H9 (cell line): ENCODE data around the gene ZFYVE28. TPM values are rescaled to one million over a fixed set of nuclear protein-coding genes. Genes with fewer than 3 reads are reported as not detected.

ENCODE experiments used
- DNase-seq: peaks from one replicate; pipeline ENCODE4 v3.0.0-alpha.2; 2017
- H2AFZ ChIP-seq: one replicate; pipeline ENCODE4 v1.6.1; 2013; ENCODE audit warnings: mild to moderate bottlenecking, low read length, control low read depth, moderate library complexity
- H2AK5ac ChIP-seq: 2 replicates; pipeline ENCODE4 v1.6.1; 2013; ENCODE audit warnings: low read length, control low read depth, mixed read lengths; ENCODE audit not compliant: insufficient read length
- H2BK120ac ChIP-seq: one replicate; pipeline ENCODE4 v1.6.1; 2013; ENCODE audit warnings: low read depth, mild to moderate bottlenecking, low read length, control low read depth, inconsistent platforms; ENCODE audit not compliant: poor library complexity, severe bottlenecking
- H2BK12ac ChIP-seq: 2 replicates; pipeline ENCODE4 v1.6.1; 2013; ENCODE audit warnings: low read length, control low read depth, mixed read lengths, low read depth; ENCODE audit not compliant: insufficient read length
- H2BK15ac ChIP-seq: 2 replicates; pipeline ENCODE4 v1.6.1; 2013; ENCODE audit warnings: low read depth, low read length, control low read depth
- H2BK20ac ChIP-seq: one replicate; pipeline ENCODE4 v1.6.1; 2013; ENCODE audit warnings: low read depth, mild to moderate bottlenecking, low read length, control low read depth, inconsistent platforms; ENCODE audit not compliant: poor library complexity, severe bottlenecking
- H2BK5ac ChIP-seq: 2 replicates; pipeline ENCODE4 v1.6.1; 2013; ENCODE audit warnings: low read length, control low read depth, mixed read lengths; ENCODE audit not compliant: insufficient read length
- H3K14ac ChIP-seq: 2 replicates; pipeline ENCODE4 v1.6.1; 2013; ENCODE audit warnings: low read length, control low read depth; ENCODE audit not compliant: insufficient read depth
- H3K18ac ChIP-seq: 2 replicates; pipeline ENCODE4 v1.6.1; 2013; ENCODE audit warnings: low read depth, mild to moderate bottlenecking, mixed read lengths, low read length, control low read depth; ENCODE audit not compliant: insufficient read length
- H3K23ac ChIP-seq: 2 replicates; pipeline ENCODE4 v1.6.1; 2013; ENCODE audit warnings: low read length, control low read depth, mixed read lengths, low read depth; ENCODE audit not compliant: insufficient read length
- H3K23me2 ChIP-seq: 2 replicates; pipeline ENCODE4 v1.6.1; 2013; ENCODE audit warnings: low read depth, mild to moderate bottlenecking, mixed read lengths, low read length, control low read depth; ENCODE audit not compliant: insufficient read length, poor library complexity, severe bottlenecking
- H3K27ac ChIP-seq: 2 replicates; pipeline ENCODE4 v1.5.1; 2013; ENCODE audit warnings: low read length, control low read depth, mixed read lengths, low read depth; ENCODE audit not compliant: insufficient read length
- H3K27me3 ChIP-seq: 2 replicates; pipeline ENCODE4 v1.6.1; 2013; ENCODE audit warnings: low read length, control low read depth, inconsistent platforms; ENCODE audit not compliant: insufficient read depth
- H3K4ac ChIP-seq: 2 replicates; pipeline ENCODE4 v1.6.1; 2013; ENCODE audit warnings: low read depth, mild to moderate bottlenecking, control low read depth, inconsistent platforms, low read length, moderate library complexity
- H3K4me1 ChIP-seq: 2 replicates; pipeline ENCODE4 v1.6.1; 2013; ENCODE audit warnings: low read length, control low read depth, inconsistent platforms; ENCODE audit not compliant: insufficient read depth
- H3K4me2 ChIP-seq: 2 replicates; pipeline ENCODE4 v1.6.1; 2013; ENCODE audit warnings: low read length, control low read depth, mixed read lengths; ENCODE audit not compliant: insufficient read length, insufficient read depth
- H3K56ac ChIP-seq: 2 replicates; pipeline ENCODE4 v1.6.1; 2013; ENCODE audit warnings: low read depth, mild to moderate bottlenecking, mixed read lengths, low read length, control low read depth; ENCODE audit not compliant: insufficient read length
- H3K79me1 ChIP-seq: 2 replicates; pipeline ENCODE4 v1.6.1; 2013; ENCODE audit warnings: low read depth, mild to moderate bottlenecking, moderate library complexity, low read length, control low read depth, inconsistent platforms; ENCODE audit not compliant: insufficient read depth, poor library complexity, severe bottlenecking
- H3K79me2 ChIP-seq: 2 replicates; pipeline ENCODE4 v1.6.1; 2013; ENCODE audit warnings: low read length, control low read depth, inconsistent platforms; ENCODE audit not compliant: insufficient read depth
- H3K9ac ChIP-seq: 2 replicates; pipeline ENCODE4 v1.6.1; 2013; ENCODE audit warnings: low read length, control low read depth, mixed read lengths; ENCODE audit not compliant: insufficient read length; ENCODE audit errors: extremely low read depth
- H3K9me3 ChIP-seq: one replicate; pipeline ENCODE4 v1.6.1; 2013; ENCODE audit warnings: low read depth, low read length, inconsistent platforms; ENCODE audit not compliant: control insufficient read depth
- H3T11ph ChIP-seq: one replicate; pipeline ENCODE4 v1.6.1; 2013; ENCODE audit warnings: mild to moderate bottlenecking, low read length, control low read depth, inconsistent platforms
- H4K20me1 ChIP-seq: one replicate; pipeline ENCODE4 v1.6.1; 2013; ENCODE audit not compliant: control insufficient read depth, insufficient read length, insufficient read depth
- H4K5ac ChIP-seq: 2 replicates; pipeline ENCODE4 v1.6.1; 2013; ENCODE audit warnings: low read depth, mild to moderate bottlenecking, mixed read lengths, low read length, control low read depth; ENCODE audit not compliant: insufficient read length
- H4K8ac ChIP-seq: replicated peaks from 2 replicates; pipeline ENCODE4 v1.6.1; 2013; ENCODE audit warnings: low read length, control low read depth, mixed read lengths, low read depth; ENCODE audit not compliant: insufficient read length
- H4K91ac ChIP-seq: 2 replicates; pipeline ENCODE4 v1.6.1; 2013; ENCODE audit warnings: low read depth, mild to moderate bottlenecking, moderate library complexity, mixed read lengths, low read length, control low read depth; ENCODE audit not compliant: insufficient read length
- H3K27ac Mint-ChIP-seq, 3 experiments: 2 replicates in 2 of 3; 3 replicates in 1 of 3; pipeline ENCODE4 v1.8.0; 2020 to 2021; ENCODE audit warnings: mixed read lengths in 3 of 3, mild to moderate bottlenecking in 1 of 3, moderate library complexity in 1 of 3
- H3K27me3 Mint-ChIP-seq: 2 replicates; pipeline ENCODE4 v1.8.0; 2021; ENCODE audit warnings: low read depth, mild to moderate bottlenecking, moderate library complexity, mixed read lengths
- H3K36me3 Mint-ChIP-seq, 3 experiments: 2 replicates in 2 of 3; 3 replicates in 1 of 3; pipeline ENCODE4 v1.8.0; 2020 to 2021; ENCODE audit warnings: low read depth in 3 of 3, mixed read lengths in 3 of 3; ENCODE audit not compliant: insufficient read depth in 1 of 3
- H3K4me1 Mint-ChIP-seq, 2 experiments: 2 replicates each; pipeline ENCODE4 v1.8.0; 2020; ENCODE audit warnings: mixed read lengths in 2 of 2
- H3K4me3 Mint-ChIP-seq, 2 experiments: 2 replicates in 1 of 2; 3 replicates in 1 of 2; pipeline ENCODE4 v1.8.0; 2020 to 2021; ENCODE audit warnings: mild to moderate bottlenecking in 2 of 2, mixed read lengths in 2 of 2, moderate library complexity in 1 of 2
- H3K9me3 Mint-ChIP-seq, 2 experiments: 2 replicates in 1 of 2; 3 replicates in 1 of 2; pipeline ENCODE4 v1.8.0; 2020; ENCODE audit warnings: mild to moderate bottlenecking in 2 of 2, mixed read lengths in 2 of 2, moderate library complexity in 1 of 2
- CTCF ChIP-seq: fragments of 200-600 bp; sonication (generic); conservative IDR thresholded peaks from 3 replicates; pipeline ENCODE4 v1.8.0; 2021; ENCODE audit warnings: antibody characterized with exemption, mild to moderate bottlenecking
- WGBS: extraction: QIAGEN DNeasy Blood & Tissue Kit; methylation state at CpG from one replicate; pipeline ENCODE4 v1.1.7; 2013; ENCODE audit warnings: missing lambda C conversion rate, low lambda C conversion rate, mixed read lengths; ENCODE audit not compliant: insufficient read length; ENCODE audit errors: extremely low coverage; 5-methylcytosine and 5-hydroxymethylcytosine counted together
- total RNA-seq: library from RNA; stranded (reverse); gene quantifications from 2 replicates; pipeline ENCODE4 v1.2.1, GENCODE V29; 2021

ZFYVE28 gene
- total RNA-seq, 1 experiment from 2014 or later: 0.98 TPM

- no peaks in the 10 kb centered on the region for H3K27me3 ChIP-seq
- H3K18ac ChIP-seq: no peak overlapping the region
- no peak overlapping the region for H4K91ac ChIP-seq
- no peak overlapping the region for H3K27ac ChIP-seq
- H2BK20ac ChIP-seq: no peak overlapping the region
- no peak overlapping the region for H4K8ac ChIP-seq
- no peak overlapping the region for H2BK5ac ChIP-seq
- DNase-seq: peak; percentile 7
- no peak overlapping the region for H2BK120ac ChIP-seq
- H3K4me1 ChIP-seq: no peaks in the 10 kb centered on the region
- no peak overlapping the region for H4K5ac ChIP-seq
- no CpG with 5 or more reads among the region's 13 CpGs for WGBS
- H3K4me1 Mint-ChIP-seq: peaks cover 4 to 15% of the 10 kb centered on the region in 2 experiments
- no peak overlapping the region for H3T11ph ChIP-seq
- no peaks in the 10 kb centered on the region for H3K79me2 ChIP-seq
- no peak overlapping the region for H3K4me2 ChIP-seq
- no peak overlapping the region for H2BK12ac ChIP-seq
- no peak overlapping the region for H3K23ac ChIP-seq
- H4K20me1 ChIP-seq: no peaks in the 10 kb centered on the region
- H3K9me3 Mint-ChIP-seq: no peaks in the 10 kb centered on the region; a peak in 1 of 5 replicates
- no peak overlapping the region for H2AFZ ChIP-seq
- no peak overlapping the region for H2AK5ac ChIP-seq
- H3K27me3 Mint-ChIP-seq: peaks cover 1% of the 10 kb centered on the region; the same call in 1 of the 2 replicates
- no peaks in the 10 kb centered on the region for H3K23me2 ChIP-seq
- no peaks in the 10 kb centered on the region for H3K9me3 ChIP-seq
- H3K4ac ChIP-seq: no peak overlapping the region
- no peak overlapping the region for H2BK15ac ChIP-seq
- no peak overlapping the region for H3K56ac ChIP-seq
- no peak overlapping the region for H3K4me3 Mint-ChIP-seq
- no peak for TF ChIP-seq CTCF
- H3K36me3 Mint-ChIP-seq: no peaks in the 10 kb centered on the region; a peak in 3 of 7 replicates
- no peak overlapping the region for H3K9ac ChIP-seq
- H3K14ac ChIP-seq: no peak overlapping the region; the same call in 1 of the 2 replicates
- H3K27ac Mint-ChIP-seq: no peak overlapping the region
- H3K79me1 ChIP-seq: no peaks in the 10 kb centered on the region
Observed at GRCh38 chr4:2337896-2338295, 80.5 kb downstream of the ZFYVE28 start.
